DMS 273 (cell line): Measurements from ENCODE around the gene KLC3.
"Not testable (repeated sequence)": the region's sequence is repeated elsewhere in the genome, so short reads cannot be mapped to it uniquely, and the experiment has no call there.

ENCODE experiments used
- DNase-seq: peaks from one replicate; lab custom pipeline; 2025; ENCODE audit not compliant: unreplicated experiment; lab: John Stamatoyannopoulos, UW

KLC3 gene

GRCh38 chr19:45315304-45315703, 25.2 kb upstream of the KLC3 start:
- no peak for DNase-seq

- DNase-seq = no peak
These were observed 19.4 kb upstream of the KLC3 start for GRCh38 chr19:45320997-45321775.

- DNase-seq = peak; percentile 32
These were observed 18.7 kb upstream of the KLC3 start for GRCh38 chr19:45321848-45322247.

GRCh38 chr19:45322311-45322710, 18.2 kb upstream of the KLC3 start:
- DNase-seq = peak; percentile 62

GRCh38 chr19:45322744-45323281, 17.7 kb upstream of the KLC3 start, which contains the start of gene CKM:
CKM (minus strand) TSS chr19:45322875; CDS start chr19:45319713, 3,162 bp downstream.
- DNase-seq = no peak

- peak; percentile 47 for DNase-seq
These were observed 16.9 kb upstream of the KLC3 start for GRCh38 chr19:45323671-45324081.

GRCh38 chr19:45324349-45324907, 16.1 kb upstream of the KLC3 start:
- DNase-seq = peak; percentile 47

- no peak for DNase-seq
These were observed 13.0 kb upstream of the KLC3 start for GRCh38 chr19:45327404-45328143.

- DNase-seq = peak; percentile 75
These were observed 9.1 kb upstream of the KLC3 start for GRCh38 chr19:45331411-45331810.

- no peak for DNase-seq
These were observed 6.8 kb upstream of the KLC3 start for GRCh38 chr19:45333609-45334303.

- DNase-seq = not testable (repeated sequence)
These were observed 5.7 kb upstream of the KLC3 start for GRCh38 chr19:45334881-45335280.

- DNase-seq = no peak
These were observed 3.8 kb upstream of the KLC3 start for GRCh38 chr19:45336696-45337251.

GRCh38 chr19:45339629-45340028, 921 bp upstream of the KLC3 start:
- DNase-seq = no peak

GRCh38 chr19:45340899-45341453, 426 bp downstream of the KLC3 start:
- no peak for DNase-seq

GRCh38 chr19:45342911-45343310, 2.4 kb downstream of the KLC3 start:
- no peak for DNase-seq

- DNase-seq = no peak
These were observed 4.3 kb downstream of the KLC3 start for GRCh38 chr19:45344621-45345505.

- no peak for DNase-seq
These were observed 4.9 kb downstream of the KLC3 start for GRCh38 chr19:45345506-45345860.

GRCh38 chr19:45346449-45346848, 5.9 kb downstream of the KLC3 start:
- DNase-seq = peak; percentile 79

GRCh38 chr19:45347570-45348366, 7.2 kb downstream of the KLC3 start:
- DNase-seq = no peak
